HG03108 (cell line): ENCODE measurements around the gene HSD3B2.
A peak's percentile ranks its signal among the peaks of the same experiment; 100 is the strongest.
"Not testable (repeated sequence)": the region's sequence is repeated elsewhere in the genome, so short reads cannot be mapped to it uniquely, and the experiment has no call there.

ENCODE experiments used
- ATAC-seq: cut with Tn5 transposase; IDR thresholded peaks from one replicate; pipeline ENCODE4 v1.9.1; 2021; ENCODE audit warnings: moderate library complexity; ENCODE audit not compliant: unreplicated experiment

HSD3B2 gene

GRCh38 chr1:119414950-119415349 is at the start of gene HSD3B2:
Gene HSD3B2, plus strand, starts transcription at chr1:119415150. Its CDS starts 270 bp downstream, at chr1:119415420.
- ATAC-seq, result no peak

GRCh38 chr1:119366424-119366823 is 48.5 kb upstream of the HSD3B2 start:
- ATAC-seq, result no peak

GRCh38 chr1:119367432-119368124 is 47.4 kb upstream of the HSD3B2 start:
- ATAC-seq, result no peak

GRCh38 chr1:119368554-119368953 is 46.4 kb upstream of the HSD3B2 start, which contains the start of gene HAO2:
Gene HAO2, plus strand, starts transcription at chr1:119368785. Its CDS starts 12,301 bp downstream, at chr1:119381086.
- no peak for ATAC-seq

- no peak for ATAC-seq
These were observed 44.2 kb upstream of the HSD3B2 start for GRCh38 chr1:119370748-119371147.

GRCh38 chr1:119371815-119372214 is 43.1 kb upstream of the HSD3B2 start:
- no peak for ATAC-seq

GRCh38 chr1:119372503-119373086 is 42.4 kb upstream of the HSD3B2 start:
- ATAC-seq, result peak; percentile 68

GRCh38 chr1:119373465-119373864 is 41.5 kb upstream of the HSD3B2 start:
- no peak for ATAC-seq

GRCh38 chr1:119374208-119374874 is 40.6 kb upstream of the HSD3B2 start:
- no peak for ATAC-seq

- peak; percentile 39 for ATAC-seq
These were observed 39.6 kb upstream of the HSD3B2 start for GRCh38 chr1:119375366-119375765.

- ATAC-seq, result no peak
These were observed 38.4 kb upstream of the HSD3B2 start for GRCh38 chr1:119376594-119376993.

GRCh38 chr1:119377594-119377993 is 37.4 kb upstream of the HSD3B2 start:
- not testable (repeated sequence) for ATAC-seq

- no peak for ATAC-seq
These were observed 35.8 kb upstream of the HSD3B2 start for GRCh38 chr1:119379117-119379516.

- ATAC-seq, result no peak
These were observed 34.6 kb upstream of the HSD3B2 start for GRCh38 chr1:119380304-119380703.

GRCh38 chr1:119380983-119381662 is 33.8 kb upstream of the HSD3B2 start:
- no peak for ATAC-seq

- ATAC-seq, result no peak
These were observed 30.4 kb upstream of the HSD3B2 start for GRCh38 chr1:119384591-119384990.

- no peak for ATAC-seq
These were observed 29.3 kb upstream of the HSD3B2 start for GRCh38 chr1:119385650-119386049.

GRCh38 chr1:119387858-119388257 is 27.1 kb upstream of the HSD3B2 start:
- ATAC-seq, result no peak

- no peak for ATAC-seq
These were observed 26.5 kb upstream of the HSD3B2 start for GRCh38 chr1:119388450-119388849.

GRCh38 chr1:119390526-119390925 is 24.4 kb upstream of the HSD3B2 start:
- no peak for ATAC-seq

- ATAC-seq, result no peak
These were observed 23.2 kb upstream of the HSD3B2 start for GRCh38 chr1:119391749-119392148.
